GM12873 (cell line): ENCODE results near the gene ARHGDIB.

ENCODE experiments used
- TF ChIP-seq, protein P1 (sequence below): IDR thresholded peaks from 2 replicates; pipeline ENCODE4 v1.5.1; 2012; ENCODE audit warnings: low read depth, mild to moderate bottlenecking, moderate library complexity, low read length, control low read depth; ENCODE audit not compliant: insufficient read depth; ENCODE audit errors: missing control alignments

The ARHGDIB gene

GRCh38 chr12:14962797-14963196, 1.4 kb upstream of the ARHGDIB start:
- TF ChIP-seq, protein P1, sequence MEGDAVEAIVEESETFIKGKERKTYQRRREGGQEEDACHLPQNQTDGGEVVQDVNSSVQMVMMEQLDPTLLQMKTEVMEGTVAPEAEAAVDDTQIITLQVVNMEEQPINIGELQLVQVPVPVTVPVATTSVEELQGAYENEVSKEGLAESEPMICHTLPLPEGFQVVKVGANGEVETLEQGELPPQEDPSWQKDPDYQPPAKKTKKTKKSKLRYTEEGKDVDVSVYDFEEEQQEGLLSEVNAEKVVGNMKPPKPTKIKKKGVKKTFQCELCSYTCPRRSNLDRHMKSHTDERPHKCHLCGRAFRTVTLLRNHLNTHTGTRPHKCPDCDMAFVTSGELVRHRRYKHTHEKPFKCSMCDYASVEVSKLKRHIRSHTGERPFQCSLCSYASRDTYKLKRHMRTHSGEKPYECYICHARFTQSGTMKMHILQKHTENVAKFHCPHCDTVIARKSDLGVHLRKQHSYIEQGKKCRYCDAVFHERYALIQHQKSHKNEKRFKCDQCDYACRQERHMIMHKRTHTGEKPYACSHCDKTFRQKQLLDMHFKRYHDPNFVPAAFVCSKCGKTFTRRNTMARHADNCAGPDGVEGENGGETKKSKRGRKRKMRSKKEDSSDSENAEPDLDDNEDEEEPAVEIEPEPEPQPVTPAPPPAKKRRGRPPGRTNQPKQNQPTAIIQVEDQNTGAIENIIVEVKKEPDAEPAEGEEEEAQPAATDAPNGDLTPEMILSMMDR, result no peak

DNA sequence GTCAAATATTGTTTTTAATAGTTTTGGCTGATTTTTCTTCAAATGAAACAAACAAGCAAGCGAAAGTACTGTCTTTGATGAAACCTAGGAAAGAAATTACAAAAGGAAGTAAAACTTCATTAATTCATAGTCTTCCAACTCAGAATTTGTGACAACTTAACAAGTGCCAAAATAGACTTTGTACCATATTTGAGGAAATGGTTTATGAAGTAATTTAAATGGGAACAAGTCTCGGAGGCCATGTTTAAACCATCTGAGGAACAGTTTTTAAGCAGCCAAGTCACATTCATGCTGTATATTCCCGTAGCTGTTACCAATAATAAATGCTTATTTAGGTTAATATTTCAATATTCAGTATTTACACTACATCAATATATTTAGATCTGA, 745 bp upstream of the ARHGDIB start:
- TF ChIP-seq, protein P1, result no peak

DNA sequence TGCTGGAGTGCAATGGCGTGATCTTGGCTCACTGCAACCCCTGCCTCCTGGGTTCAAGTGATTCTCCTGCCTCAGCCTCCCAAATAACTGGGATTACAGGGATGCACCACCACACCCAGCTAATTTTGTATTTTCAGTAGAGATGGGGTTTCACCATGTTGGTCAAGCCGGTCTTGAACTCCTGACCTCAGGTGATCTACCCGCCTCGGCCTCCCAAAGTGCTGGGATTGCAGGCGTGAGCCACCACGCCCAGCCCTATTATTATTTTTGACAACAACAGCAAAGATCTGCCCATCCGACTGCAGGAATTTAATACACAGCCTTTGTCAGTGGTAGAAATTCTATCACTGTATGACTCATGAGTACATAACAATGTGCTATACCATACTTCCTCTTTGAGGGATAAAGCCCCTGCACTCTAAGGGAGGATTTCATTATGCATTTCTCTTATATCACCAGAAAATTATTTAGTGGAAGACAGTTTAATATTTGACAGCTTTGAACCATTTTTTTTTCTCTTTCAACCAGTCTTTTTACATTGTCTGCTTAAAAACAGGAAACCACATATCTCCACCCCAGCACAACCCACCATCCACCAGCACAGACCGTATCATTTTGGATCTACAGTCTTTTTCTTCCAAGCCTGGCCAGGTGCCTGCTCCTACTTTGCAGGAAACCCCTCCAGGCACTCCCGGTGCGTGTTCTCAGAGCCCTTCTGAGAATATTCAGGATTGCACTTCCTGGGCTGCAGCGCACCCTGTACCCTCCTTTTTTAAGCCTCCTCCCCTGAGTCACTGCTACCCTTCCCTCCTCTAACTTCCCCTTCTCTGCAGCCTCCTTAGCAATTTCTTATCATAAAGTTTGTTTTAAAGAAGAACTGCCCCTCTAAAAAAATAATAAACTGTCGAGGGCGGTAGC, 594 bp downstream of the ARHGDIB start:
- TF ChIP-seq, protein P1, result no peak

DNA sequence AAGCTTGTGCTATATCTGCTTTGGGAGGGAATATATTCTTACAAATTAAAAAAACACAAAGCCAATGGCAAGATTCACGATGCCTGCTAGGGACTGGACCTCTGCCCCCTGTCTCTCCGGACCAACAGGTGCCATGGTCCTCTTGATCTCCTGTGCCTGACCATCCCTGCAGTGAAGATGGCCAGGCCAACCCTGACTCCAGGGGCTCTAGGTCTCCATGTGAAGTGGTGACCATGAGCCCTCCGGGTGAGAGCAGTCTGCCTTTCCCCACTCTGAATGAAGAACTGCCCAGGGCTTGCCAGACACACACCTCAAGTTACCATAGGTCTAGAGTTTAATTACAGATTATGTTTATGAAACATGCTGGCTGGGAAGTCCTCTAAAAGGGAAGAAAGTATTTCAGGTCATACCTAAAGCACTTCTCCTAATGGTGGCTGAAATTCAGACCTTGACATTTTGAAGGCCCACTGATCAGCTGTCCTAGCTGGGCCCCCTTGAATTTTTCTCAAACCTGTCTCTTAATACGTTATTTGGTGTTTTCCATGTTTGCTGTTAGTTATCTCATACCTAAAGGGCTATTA, 1.4 kb downstream of the ARHGDIB start:
- TF ChIP-seq, protein P1, result no peak

GRCh38 chr12:14959463-14959862, 1.9 kb downstream of the ARHGDIB start:
- TF ChIP-seq, protein P1, result no peak

DNA sequence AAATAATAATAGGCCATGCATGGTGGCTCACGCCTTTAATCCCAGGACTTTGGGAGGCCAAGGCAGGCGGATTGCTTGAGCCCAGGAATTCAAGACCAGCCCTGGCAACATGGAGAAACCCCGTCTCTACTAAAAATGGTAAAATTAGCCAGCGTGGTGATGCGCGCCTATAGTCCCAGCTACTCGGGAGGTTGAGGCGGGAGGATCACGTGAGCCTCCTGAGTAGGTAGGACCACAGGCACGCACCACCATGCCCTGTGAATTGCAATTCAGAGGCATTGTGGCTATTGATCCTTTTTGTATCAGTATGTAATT, 2.3 kb downstream of the ARHGDIB start:
- TF ChIP-seq, protein P1, result no peak

GRCh38 chr12:14958361-14959125, 2.9 kb downstream of the ARHGDIB start:
- TF ChIP-seq, protein P1, result no peak
